Neural cell (in vitro differentiated cells): ENCODE measurements around the gene MEIS3. TPM values are rescaled to one million over a fixed set of nuclear protein-coding genes. Genes with fewer than 3 reads are reported as not detected.
A peak's percentile ranks its signal among the peaks of the same experiment; 100 is the strongest.

ENCODE experiments used
- H2AFZ ChIP-seq: fragments of 200-600, 300-800 bp; sonication (generic), shearing (Covaris generic); 2 replicates; pipeline ENCODE4 v1.6.0; 2014; ENCODE audit warnings: low read depth, mild to moderate bottlenecking, antibody characterized with exemption, low read length, moderate library complexity
- H3F3A ChIP-seq: fragments of 200-600 bp; shearing (Covaris generic); 2 replicates; pipeline ENCODE4 v1.6.1; 2016; ENCODE audit warnings: mild to moderate bottlenecking, moderate library complexity, mixed read lengths, antibody characterized with exemption, low read length; ENCODE audit not compliant: insufficient read depth, poor library complexity, severe bottlenecking
- H3K27ac ChIP-seq: fragments of 200-600, 300-800 bp; sonication (generic), shearing (Covaris generic); 2 replicates; pipeline ENCODE4 v1.5.1; 2014; ENCODE audit warnings: mild to moderate bottlenecking, low read length, moderate library complexity
- H3K27me3 ChIP-seq: fragments of 300-800, 200-600 bp; sonication (generic), shearing (Covaris generic); 2 replicates; pipeline ENCODE4 v1.6.0; 2014; ENCODE audit warnings: mild to moderate bottlenecking, low read depth, low read length, moderate library complexity; ENCODE audit not compliant: insufficient read depth
- H3K36me3 ChIP-seq: fragments of 300-800, 200-600 bp; sonication (generic), shearing (Covaris generic); 2 replicates; pipeline ENCODE4 v1.5.1; 2014; ENCODE audit warnings: mild to moderate bottlenecking, antibody characterized with exemption, low read length, moderate library complexity; ENCODE audit not compliant: insufficient read depth
- H3K4me2 ChIP-seq: fragments of 300-800, 200-600 bp; sonication (generic), shearing (Covaris generic); 2 replicates; pipeline ENCODE4 v1.6.0; 2014; ENCODE audit warnings: mild to moderate bottlenecking, low read length
- H3K4me3 ChIP-seq: fragments of 300-800, 200-600 bp; sonication (generic), shearing (Covaris generic); 2 replicates; pipeline ENCODE4 v1.5.1; 2014; ENCODE audit warnings: mild to moderate bottlenecking, low read length, moderate library complexity
- H3K79me2 ChIP-seq: fragments of 200-600 bp; shearing (Covaris generic); replicated peaks from 2 replicates; pipeline ENCODE4 v1.6.0; 2014; ENCODE audit warnings: mild to moderate bottlenecking, low read length, moderate library complexity; ENCODE audit not compliant: insufficient read depth
- H3K9ac ChIP-seq: fragments of 300-800, 200-600 bp; sonication (generic), shearing (Covaris generic); 2 replicates; pipeline ENCODE4 v1.6.1; 2016; ENCODE audit warnings: mild to moderate bottlenecking, low read length, mixed read lengths
- H3K9me2 ChIP-seq: fragments of 200-600 bp; shearing (Covaris generic); 2 replicates; pipeline ENCODE4 v1.6.1; 2016; ENCODE audit warnings: mild to moderate bottlenecking, low read length, mixed read lengths; ENCODE audit not compliant: insufficient read depth
- H3K9me3 ChIP-seq: fragments of 200-600, 300-800 bp; sonication (generic), shearing (Covaris generic); 2 replicates; pipeline ENCODE4 v1.6.1; 2016; ENCODE audit warnings: mild to moderate bottlenecking, mixed run types, low read length, moderate library complexity, mixed read lengths
- H4K20me1 ChIP-seq: fragments of 200-600 bp; shearing (Covaris generic); 2 replicates; pipeline ENCODE4 v1.6.1; 2016; ENCODE audit warnings: mild to moderate bottlenecking, mixed run types; ENCODE audit not compliant: insufficient read depth
- CTCF ChIP-seq: fragments of 450-650 bp; IDR thresholded peaks from 2 replicates; pipeline ENCODE4 v1.5.1; 2014; ENCODE audit warnings: antibody characterized with exemption, mild to moderate bottlenecking, moderate library complexity; ENCODE audit not compliant: poor library complexity, severe bottlenecking
- EP300 ChIP-seq: fragments of 450-650 bp; conservative IDR thresholded peaks from 2 replicates; pipeline ENCODE4 v1.6.1; 2014; ENCODE audit warnings: antibody characterized with exemption, mild to moderate bottlenecking, moderate library complexity; ENCODE audit not compliant: poor library complexity, severe bottlenecking
- EZH2 ChIP-seq: fragments of 200-600, 300-800 bp; shearing (Covaris generic), sonication (generic); IDR thresholded peaks from 2 replicates; pipeline ENCODE4 v1.6.1; 2014; ENCODE audit warnings: antibody characterized with exemption, low read length, borderline replicate concordance, mild to moderate bottlenecking; ENCODE audit not compliant: insufficient read depth, poor library complexity, severe bottlenecking
- MXI1 ChIP-seq: fragments of 450-650 bp; conservative IDR thresholded peaks from 2 replicates; pipeline ENCODE4 v1.6.1; 2014; ENCODE audit warnings: antibody characterized with exemption, mild to moderate bottlenecking; ENCODE audit not compliant: poor library complexity, severe bottlenecking
- POLR2AphosphoS5 ChIP-seq: IDR thresholded peaks from 2 replicates; pipeline ENCODE4 v1.6.1; 2012
- RAD21 ChIP-seq: fragments of 450-650 bp; conservative IDR thresholded peaks from 2 replicates; pipeline ENCODE4 v1.6.1; 2014; ENCODE audit warnings: antibody characterized with exemption, mild to moderate bottlenecking, moderate library complexity
- REST ChIP-seq: IDR thresholded peaks from 2 replicates; pipeline ENCODE4 v1.6.1; 2012; ENCODE audit warnings: borderline replicate concordance
- SMC3 ChIP-seq: fragments of 450-650 bp; conservative IDR thresholded peaks from 2 replicates; pipeline ENCODE4 v1.6.1; 2014; ENCODE audit warnings: antibody characterized with exemption, mild to moderate bottlenecking, moderate library complexity; ENCODE audit not compliant: poor library complexity
- TAF1 ChIP-seq: IDR thresholded peaks from 2 replicates; pipeline ENCODE4 v1.6.1; 2012; ENCODE audit warnings: low read depth
- polyA plus RNA-seq: library from polyadenylated mRNA; depleted of rRNA; stranded (reverse); fragments of >200 nt; gene quantifications from 2 replicates; pipeline ENCODE4 v1.2.3, GENCODE V29; 2014

MEIS3 gene
- polyA plus RNA-seq, 1 donor from 2014 or later = 379 TPM

GRCh38 chr19:47421244-47421786 lies 2.0 kb upstream of the MEIS3 start:
- Histone ChIP-seq H3K4me2 (peak overlapping the region; percentile 78), H3K9me3 (no peaks in the 10 kb centered on the region), H3F3A (no peaks in the 10 kb centered on the region), H3K4me3 (peak overlapping the region; percentile 91), H4K20me1 (no peaks in the 10 kb centered on the region), H3K27ac (peak overlapping the region; percentile 80), H3K36me3 (no peaks in the 10 kb centered on the region), H3K79me2 (peaks cover 20% of the 10 kb centered on the region), H2AFZ (no peak overlapping the region), H3K27me3 (no peaks in the 10 kb centered on the region), H3K9ac (peak overlapping the region; percentile 94), H3K9me2 (no peaks in the 10 kb centered on the region)
- TF ChIP-seq CTCF (no peak), EZH2 (no peak), EP300 (no peak), RAD21 (no peak), SMC3 (no peak), TAF1 (no peak), REST (no peak)

- peak overlapping the region; percentile 76 for H3K4me2 ChIP-seq
- H3K27ac ChIP-seq = peak overlapping the region; percentile 80
- no peaks in the 10 kb centered on the region for H3K27me3 ChIP-seq
- H3K9me3 ChIP-seq = no peaks in the 10 kb centered on the region
- H3K79me2 ChIP-seq = peaks cover 20% of the 10 kb centered on the region
- H3K9ac ChIP-seq = peak overlapping the region; percentile 94
- no peak overlapping the region for H2AFZ ChIP-seq
- H3K4me3 ChIP-seq = peak overlapping the region; percentile 91
- H3K36me3 ChIP-seq = no peaks in the 10 kb centered on the region
- no peaks in the 10 kb centered on the region for H3F3A ChIP-seq
- TF ChIP-seq CTCF (no peak), MXI1 (no peak), EP300 (no peak), REST (no peak), TAF1 (no peak), EZH2 (no peak), SMC3 (no peak), RAD21 (no peak), POLR2AphosphoS5 (no peak)
- no peaks in the 10 kb centered on the region for H3K9me2 ChIP-seq
- H4K20me1 ChIP-seq = no peaks in the 10 kb centered on the region
These were observed 462 bp upstream of the MEIS3 start for GRCh38 chr19:47419789-47420188.
